ENCODE results near the gene STAP1.
"Not testable (repeated sequence)": the region's sequence is repeated elsewhere in the genome, so short reads cannot be mapped to it uniquely, and the experiment has no call there.

The STAP1 gene, protein sequence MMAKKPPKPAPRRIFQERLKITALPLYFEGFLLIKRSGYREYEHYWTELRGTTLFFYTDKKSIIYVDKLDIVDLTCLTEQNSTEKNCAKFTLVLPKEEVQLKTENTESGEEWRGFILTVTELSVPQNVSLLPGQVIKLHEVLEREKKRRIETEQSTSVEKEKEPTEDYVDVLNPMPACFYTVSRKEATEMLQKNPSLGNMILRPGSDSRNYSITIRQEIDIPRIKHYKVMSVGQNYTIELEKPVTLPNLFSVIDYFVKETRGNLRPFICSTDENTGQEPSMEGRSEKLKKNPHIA

DNA sequence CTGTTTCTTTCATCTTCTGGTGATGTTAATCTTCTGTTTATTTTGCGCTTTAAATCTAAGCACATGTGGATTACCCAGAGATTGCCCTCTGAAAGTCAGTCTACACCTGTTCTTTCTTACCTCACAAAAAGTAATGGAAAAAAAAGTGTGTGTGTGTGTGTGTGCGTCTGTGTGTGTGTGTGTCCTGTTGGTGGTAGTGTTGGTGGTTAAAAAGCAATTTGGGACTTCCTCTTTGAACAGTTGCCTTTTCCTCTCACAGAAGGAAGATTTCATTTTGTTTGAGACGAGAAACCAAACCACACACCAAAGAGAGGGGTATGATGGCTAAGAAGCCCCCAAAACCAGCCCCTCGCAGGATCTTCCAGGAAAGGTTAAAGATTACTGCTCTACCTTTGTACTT is at the start of gene STAP1:
TSS of gene STAP1 (plus strand) at position 235 of the 400 bp plus-strand sequence. CDS start at position 318, 83 bp downstream.
- H3K9me3 ChIP-seq (ENCODE audit: control insufficient read depth in 2 of 2, low read length in 2 of 2): no peaks in the 10 kb centered on the region
- no peaks in the 10 kb centered on the region for H3K27me3 ChIP-seq (ENCODE audit: control insufficient read depth in 1 of 2, insufficient read depth in 2 of 2, low read length in 2 of 2)
- no peaks in the 10 kb centered on the region for H3K36me3 ChIP-seq (ENCODE audit: control insufficient read depth in 2 of 2, insufficient read depth in 2 of 2, low read length in 2 of 2)
- H3K9ac ChIP-seq (ENCODE audit: low read length in 2 of 2): no peak within 1 kb of the TSS
- H3K4me1 ChIP-seq (ENCODE audit: control insufficient read depth, insufficient read depth, low read length): no peaks in the 10 kb centered on the region
- no peak within 1 kb of the TSS for H3K27ac ChIP-seq (ENCODE audit: low read length)
- H3K4me3 ChIP-seq (ENCODE audit: low read length in 2 of 2): no peak within 1 kb of the TSS

- peaks cover 14 to 31% of the 10 kb centered on the region in 2 donors for H3K36me3 ChIP-seq (ENCODE audit: control insufficient read depth in 2 of 2, insufficient read depth in 2 of 2, low read length in 2 of 2)
- no peak overlapping the region for H3K4me3 ChIP-seq (ENCODE audit: low read length in 2 of 2)
- no peaks in the 10 kb centered on the region for H3K27me3 ChIP-seq (ENCODE audit: control insufficient read depth in 1 of 2, insufficient read depth in 2 of 2, low read length in 2 of 2)
- H3K4me1 ChIP-seq (ENCODE audit: control insufficient read depth, insufficient read depth, low read length): no peaks in the 10 kb centered on the region
- H3K9ac ChIP-seq (ENCODE audit: low read length in 2 of 2): no peak overlapping the region
- H3K9me3 ChIP-seq (ENCODE audit: control insufficient read depth in 2 of 2, low read length in 2 of 2): no peaks in the 10 kb centered on the region
- H3K27ac ChIP-seq (ENCODE audit: low read length): no peak overlapping the region
Measured at GRCh38 chr4:67512501-67512900, 46.0 kb upstream of the STAP1 start.

DNA sequence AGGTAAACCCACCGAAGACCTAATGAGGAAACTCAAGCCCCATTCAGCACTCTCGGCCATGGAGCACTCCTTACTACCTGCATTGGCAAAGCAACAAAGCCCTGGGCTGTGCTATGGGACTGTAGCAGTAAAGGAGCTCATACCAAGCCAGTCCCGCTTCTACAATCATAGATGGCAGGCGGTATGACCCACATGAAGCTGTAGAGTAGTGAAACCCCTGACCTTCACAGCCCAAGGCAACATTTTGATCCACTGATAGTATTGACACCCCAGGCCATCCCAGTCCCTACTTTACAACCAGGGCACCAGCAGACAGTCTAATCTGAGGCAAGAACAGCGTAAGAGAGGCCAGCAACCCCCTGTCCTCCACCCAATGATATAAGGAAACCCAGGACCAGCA is 38.4 kb upstream of the STAP1 start:
- H3K36me3 ChIP-seq (ENCODE audit: control insufficient read depth in 2 of 2, insufficient read depth in 2 of 2, low read length in 2 of 2): peaks cover 2 to 10% of the 10 kb centered on the region in 2 donors
- H3K4me1 ChIP-seq (ENCODE audit: control insufficient read depth, insufficient read depth, low read length): no peaks in the 10 kb centered on the region
- no peak overlapping the region for H3K9ac ChIP-seq (ENCODE audit: low read length in 2 of 2)
- H3K27ac ChIP-seq (ENCODE audit: low read length): no peak overlapping the region
- no peaks in the 10 kb centered on the region for H3K9me3 ChIP-seq (ENCODE audit: control insufficient read depth in 2 of 2, low read length in 2 of 2)
- no peaks in the 10 kb centered on the region for H3K27me3 ChIP-seq (ENCODE audit: control insufficient read depth in 1 of 2, insufficient read depth in 2 of 2, low read length in 2 of 2)
- no peak overlapping the region for H3K4me3 ChIP-seq (ENCODE audit: low read length in 2 of 2)

DNA sequence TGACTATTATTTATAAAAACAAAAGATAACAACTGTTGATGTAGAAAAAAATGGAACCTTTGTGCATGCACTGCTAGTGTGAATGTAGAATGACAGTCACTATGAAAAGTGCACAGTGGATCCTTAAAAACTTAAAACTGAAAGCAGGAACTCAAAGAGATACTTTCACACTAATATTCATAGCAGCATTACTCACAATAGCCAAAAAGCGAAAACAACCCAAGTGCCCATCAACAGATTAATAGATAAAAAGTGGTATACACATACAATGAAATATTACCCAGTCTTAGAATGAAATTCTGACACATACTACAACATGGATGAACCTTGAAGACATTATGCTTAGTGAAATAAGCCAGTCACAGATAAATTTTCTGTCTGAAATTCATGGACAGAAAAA is 37.0 kb upstream of the STAP1 start:
- H3K4me1 ChIP-seq (ENCODE audit: control insufficient read depth, insufficient read depth, low read length): no peaks in the 10 kb centered on the region
- H3K36me3 ChIP-seq (ENCODE audit: control insufficient read depth in 2 of 2, insufficient read depth in 2 of 2, low read length in 2 of 2): peaks cover 2 to 8% of the 10 kb centered on the region in 2 donors
- H3K4me3 ChIP-seq (ENCODE audit: low read length in 2 of 2): no peak overlapping the region
- H3K27me3 ChIP-seq (ENCODE audit: control insufficient read depth in 1 of 2, insufficient read depth in 2 of 2, low read length in 2 of 2): no peaks in the 10 kb centered on the region
- no peak overlapping the region for H3K9ac ChIP-seq (ENCODE audit: low read length in 2 of 2)
- no peaks in the 10 kb centered on the region for H3K9me3 ChIP-seq (ENCODE audit: control insufficient read depth in 2 of 2, low read length in 2 of 2)
- no peak overlapping the region for H3K27ac ChIP-seq (ENCODE audit: low read length)

DNA sequence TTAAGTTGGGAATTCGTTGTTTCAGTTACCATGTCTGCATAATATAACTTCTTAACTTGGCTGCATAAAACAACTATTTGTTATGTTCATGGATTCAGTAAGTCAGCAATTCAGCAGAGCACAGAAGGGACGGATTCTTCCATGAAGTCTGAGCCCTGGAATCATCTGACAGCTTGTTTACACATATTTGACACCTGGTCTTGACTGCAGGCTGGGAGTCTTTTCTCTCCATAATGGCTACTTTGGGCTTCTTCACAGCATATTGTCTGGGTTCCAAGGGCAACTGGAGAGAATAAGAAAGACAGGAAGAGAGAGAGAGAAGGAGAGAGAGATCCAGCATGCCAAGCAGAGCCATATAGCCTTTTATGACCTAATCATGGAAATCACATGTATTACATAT is 36.3 kb upstream of the STAP1 start:
- Histone ChIP-seq H3K36me3 (ENCODE audit: control insufficient read depth in 2 of 2, insufficient read depth in 2 of 2, low read length in 2 of 2) (peaks cover 2 to 8% of the 10 kb centered on the region in 2 donors), H3K9ac (ENCODE audit: low read length in 2 of 2) (no peak overlapping the region), H3K4me3 (ENCODE audit: low read length in 2 of 2) (no peak overlapping the region), H3K9me3 (ENCODE audit: control insufficient read depth in 2 of 2, low read length in 2 of 2) (no peaks in the 10 kb centered on the region), H3K27me3 (ENCODE audit: control insufficient read depth in 1 of 2, insufficient read depth in 2 of 2, low read length in 2 of 2) (no peaks in the 10 kb centered on the region), H3K4me1 (ENCODE audit: control insufficient read depth, insufficient read depth, low read length) (no peaks in the 10 kb centered on the region), H3K27ac (ENCODE audit: low read length) (no peak overlapping the region)

DNA sequence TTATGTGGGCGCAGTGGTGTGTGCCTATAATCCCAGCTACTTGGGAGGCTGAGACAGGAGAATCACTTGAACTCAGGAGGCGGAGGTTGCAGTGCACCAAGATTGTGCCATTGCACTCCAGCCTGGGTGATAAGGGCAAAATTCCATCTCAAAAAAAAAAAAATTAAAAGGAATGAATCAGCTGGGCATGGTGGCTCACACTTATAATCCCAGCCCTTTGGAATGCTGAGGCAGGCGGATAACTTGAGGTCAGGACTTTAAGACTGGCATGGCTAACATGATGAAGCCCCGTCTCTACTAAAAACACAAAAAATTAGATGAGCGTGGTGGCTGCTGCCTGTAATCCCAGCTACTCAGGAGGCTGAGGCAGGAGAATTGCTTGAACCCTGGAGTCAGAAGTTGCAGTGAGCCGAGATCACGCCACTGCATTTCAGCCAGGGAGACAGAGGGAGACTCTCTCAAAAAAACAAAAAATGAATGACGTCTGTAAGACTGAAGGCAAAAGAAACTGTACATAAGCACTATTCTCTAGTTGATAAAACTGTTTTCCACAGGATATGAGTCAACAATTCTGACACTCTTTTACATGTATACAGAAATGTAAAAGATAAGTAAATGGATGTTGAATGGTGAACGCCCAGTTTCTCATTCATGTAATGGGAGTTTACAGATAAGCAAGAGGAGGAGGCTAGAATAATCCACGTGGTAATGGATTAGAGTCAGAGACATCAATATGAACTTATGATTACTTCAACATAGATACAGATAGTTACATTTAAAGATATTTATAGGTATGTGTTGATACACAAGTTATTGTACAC is 35.5 kb upstream of the STAP1 start:
- Histone ChIP-seq H3K9ac (ENCODE audit: low read length in 2 of 2) (no peak overlapping the region), H3K36me3 (ENCODE audit: control insufficient read depth in 2 of 2, insufficient read depth in 2 of 2, low read length in 2 of 2) (peaks cover 0 to 4% of the 10 kb centered on the region in 2 donors), H3K27ac (ENCODE audit: low read length) (no peak overlapping the region), H3K27me3 (ENCODE audit: control insufficient read depth in 1 of 2, insufficient read depth in 2 of 2, low read length in 2 of 2) (no peaks in the 10 kb centered on the region), H3K4me1 (ENCODE audit: control insufficient read depth, insufficient read depth, low read length) (no peaks in the 10 kb centered on the region), H3K4me3 (ENCODE audit: low read length in 2 of 2) (no peak overlapping the region), H3K9me3 (ENCODE audit: control insufficient read depth in 2 of 2, low read length in 2 of 2) (no peaks in the 10 kb centered on the region)

GRCh38 chr4:67524140-67524539 is 34.4 kb upstream of the STAP1 start:
- not testable (repeated sequence) for H3K36me3 ChIP-seq (ENCODE audit: control insufficient read depth in 2 of 2, insufficient read depth in 2 of 2, low read length in 2 of 2); H3K9me3 ChIP-seq (ENCODE audit: control insufficient read depth in 2 of 2, low read length in 2 of 2); H3K27ac ChIP-seq (ENCODE audit: low read length); H3K27me3 ChIP-seq (ENCODE audit: control insufficient read depth in 1 of 2, insufficient read depth in 2 of 2, low read length in 2 of 2); H3K9ac ChIP-seq (ENCODE audit: low read length in 2 of 2); H3K4me1 ChIP-seq (ENCODE audit: control insufficient read depth, insufficient read depth, low read length); H3K4me3 ChIP-seq (ENCODE audit: low read length in 2 of 2)

DNA sequence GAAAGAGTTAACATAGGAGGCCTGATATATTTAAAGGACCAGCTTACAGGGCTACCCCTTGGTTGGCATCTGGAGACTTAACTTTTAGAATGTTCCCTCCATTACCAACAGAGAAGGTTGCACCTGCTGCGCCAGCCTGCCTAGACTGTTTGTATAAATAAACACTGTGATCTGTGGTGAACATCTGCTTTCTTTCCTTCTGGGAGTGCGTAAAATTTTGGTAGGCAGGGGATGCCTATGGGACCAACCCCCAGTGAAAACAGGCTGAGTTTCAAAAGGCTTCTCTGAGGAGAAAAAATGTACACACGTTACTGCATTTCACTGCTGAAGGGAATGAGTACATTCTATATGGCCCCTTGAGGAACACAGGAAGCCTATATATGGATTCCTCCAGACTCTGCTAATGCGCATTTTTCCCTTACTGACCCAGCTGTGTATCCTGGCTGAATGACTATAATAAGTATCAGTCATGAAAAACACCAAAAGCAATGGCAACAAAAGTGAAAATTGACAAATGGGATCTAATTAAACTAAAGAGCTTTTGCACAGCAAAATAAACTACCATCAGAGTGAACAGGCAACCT is 27.1 kb upstream of the STAP1 start:
- no peak overlapping the region for H3K9ac ChIP-seq (ENCODE audit: low read length in 2 of 2)
- H3K4me3 ChIP-seq (ENCODE audit: low read length in 2 of 2): no peak overlapping the region
- no peaks in the 10 kb centered on the region for H3K27me3 ChIP-seq (ENCODE audit: control insufficient read depth in 1 of 2, insufficient read depth in 2 of 2, low read length in 2 of 2)
- no peaks in the 10 kb centered on the region for H3K9me3 ChIP-seq (ENCODE audit: control insufficient read depth in 2 of 2, low read length in 2 of 2)
- H3K4me1 ChIP-seq (ENCODE audit: control insufficient read depth, insufficient read depth, low read length): no peaks in the 10 kb centered on the region
- peaks cover 6 to 20% of the 10 kb centered on the region in 2 donors for H3K36me3 ChIP-seq (ENCODE audit: control insufficient read depth in 2 of 2, insufficient read depth in 2 of 2, low read length in 2 of 2)
- H3K27ac ChIP-seq (ENCODE audit: low read length): no peak overlapping the region

GRCh38 chr4:67532397-67532796 is 26.1 kb upstream of the STAP1 start:
- H3K9ac ChIP-seq (ENCODE audit: low read length in 2 of 2); H3K27me3 ChIP-seq (ENCODE audit: control insufficient read depth in 1 of 2, insufficient read depth in 2 of 2, low read length in 2 of 2); H3K4me1 ChIP-seq (ENCODE audit: control insufficient read depth, insufficient read depth, low read length); H3K4me3 ChIP-seq (ENCODE audit: low read length in 2 of 2); H3K9me3 ChIP-seq (ENCODE audit: control insufficient read depth in 2 of 2, low read length in 2 of 2); H3K27ac ChIP-seq (ENCODE audit: low read length): not testable (repeated sequence)
- peaks cover 6 to 20% of the 10 kb centered on the region in 2 donors for H3K36me3 ChIP-seq (ENCODE audit: control insufficient read depth in 2 of 2, insufficient read depth in 2 of 2, low read length in 2 of 2)

DNA sequence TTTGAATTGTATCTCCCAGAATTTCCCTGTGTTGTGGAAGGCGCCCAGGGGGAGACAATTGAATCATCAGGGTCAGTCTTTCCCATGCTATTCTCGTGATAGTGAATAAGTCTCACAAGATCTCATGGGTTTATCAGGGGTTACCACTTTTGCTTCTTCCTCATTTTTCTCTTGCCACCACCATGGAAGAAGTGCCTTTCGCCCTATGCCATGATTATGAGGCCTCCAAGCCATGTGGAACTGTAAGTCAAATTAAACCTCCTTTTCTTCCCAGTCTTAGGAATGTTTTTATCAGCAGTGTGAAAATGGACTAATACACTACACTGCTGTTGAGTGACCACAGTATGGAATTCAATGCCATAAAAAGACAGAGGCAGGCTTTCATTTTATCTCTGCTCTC is 25.4 kb upstream of the STAP1 start:
- Histone ChIP-seq H3K9ac (ENCODE audit: low read length in 2 of 2) (no peak overlapping the region), H3K36me3 (ENCODE audit: control insufficient read depth in 2 of 2, insufficient read depth in 2 of 2, low read length in 2 of 2) (peaks cover 6 to 20% of the 10 kb centered on the region in 2 donors), H3K27ac (ENCODE audit: low read length) (no peak overlapping the region), H3K4me1 (ENCODE audit: control insufficient read depth, insufficient read depth, low read length) (no peaks in the 10 kb centered on the region), H3K27me3 (ENCODE audit: control insufficient read depth in 1 of 2, insufficient read depth in 2 of 2, low read length in 2 of 2) (no peaks in the 10 kb centered on the region), H3K4me3 (ENCODE audit: low read length in 2 of 2) (no peak overlapping the region), H3K9me3 (ENCODE audit: control insufficient read depth in 2 of 2, low read length in 2 of 2) (no peaks in the 10 kb centered on the region)
